GM23248 (cell line): ENCODE results near the gene RXRA.

Experiments
- EZH2 ChIP-seq: fragments of 200-600 bp; sonication (generic); IDR thresholded peaks from 2 replicates; pipeline ENCODE4 v1.6.1; 2018; ENCODE audit warnings: antibody characterized with exemption, mild to moderate bottlenecking; ENCODE audit not compliant: insufficient read depth, poor library complexity, severe bottlenecking
- EZH2phosphoT487 ChIP-seq: fragments of 200-600 bp; sonication (generic); IDR thresholded peaks from 2 replicates; pipeline ENCODE4 v1.6.1; 2018; ENCODE audit warnings: antibody characterized with exemption, moderate library complexity, mild to moderate bottlenecking, low read depth; ENCODE audit not compliant: insufficient read depth

GRCh38 chr9:134455934-134456755 is 129.9 kb downstream of the RXRA start:
- TF ChIP-seq EZH2 (no peak), EZH2phosphoT487 (no peak)
